ENCODE measurements around the gene TSSK6.

DNA sequence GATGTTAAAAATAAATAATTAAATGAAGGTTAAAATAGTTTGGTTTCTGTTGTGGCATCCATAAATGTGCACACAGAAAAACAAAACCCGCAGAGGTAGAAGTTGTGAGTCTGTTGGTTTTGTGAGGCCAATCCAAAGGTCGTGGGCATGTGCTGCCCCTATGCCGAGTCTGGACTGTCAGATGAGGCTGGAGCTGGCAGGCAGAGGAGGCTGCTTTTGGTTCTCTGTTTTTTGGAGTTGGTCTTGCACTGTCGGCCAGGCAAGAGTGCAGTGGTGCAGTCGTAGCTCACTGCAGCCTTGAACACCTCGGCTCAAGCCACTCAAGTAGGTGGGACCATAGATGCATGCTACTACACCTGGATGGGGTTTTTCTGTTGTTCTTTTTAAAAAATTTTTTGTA is 43.7 kb downstream of the TSSK6 start:
- TF ChIP-seq CTCF (IDR thresholded peaks at IDR 0.05), result no peak
- TF ChIP-seq POLR2A (IDR thresholded peaks at IDR 0.05; ENCODE audit: low read depth), result no peak

Measured in esophagus muscularis mucosa (tissue), 3 donors.